D721Med (cell line): Measurements from ENCODE around the gene TMEM270.

Experiments
- DNase-seq: peaks from one replicate; pipeline ENCODE4 v3.0.0; 2011; ENCODE audit warnings: low spot score; ENCODE audit not compliant: insufficient read length
- FAIRE-seq: peaks from 2 replicates; lab custom pipeline; 2011; peaks lifted over from hg19 to GRCh38; lab: Jason Lieb, UNC
- TF ChIP-seq, protein P1 (sequence below): IDR thresholded peaks from 2 replicates; pipeline ENCODE4 v1.5.1; 2012; ENCODE audit warnings: mild to moderate bottlenecking, control low read depth; ENCODE audit not compliant: insufficient read depth; ENCODE audit errors: missing control alignments

The TMEM270 gene

DNA sequence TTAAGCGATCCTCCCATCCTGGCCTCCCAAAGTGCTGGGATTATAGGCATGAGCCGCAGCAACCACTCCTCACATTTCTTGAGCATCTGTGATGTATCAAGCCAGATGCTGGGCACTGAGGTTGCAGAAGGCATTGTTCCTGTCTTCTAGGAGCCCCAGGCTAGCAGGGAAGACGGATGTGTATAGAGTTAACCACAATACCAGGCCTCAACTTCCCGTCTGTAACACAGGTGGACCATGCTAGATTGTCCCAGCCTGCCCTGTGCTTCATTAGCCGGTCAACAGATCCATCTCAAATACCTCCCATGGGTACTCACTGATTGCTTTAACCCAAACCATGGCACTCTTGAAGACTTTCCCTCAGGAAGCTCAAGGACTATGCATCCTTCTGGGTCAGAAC lies 32.0 kb upstream of the TMEM270 start:
- TF ChIP-seq, protein P1, sequence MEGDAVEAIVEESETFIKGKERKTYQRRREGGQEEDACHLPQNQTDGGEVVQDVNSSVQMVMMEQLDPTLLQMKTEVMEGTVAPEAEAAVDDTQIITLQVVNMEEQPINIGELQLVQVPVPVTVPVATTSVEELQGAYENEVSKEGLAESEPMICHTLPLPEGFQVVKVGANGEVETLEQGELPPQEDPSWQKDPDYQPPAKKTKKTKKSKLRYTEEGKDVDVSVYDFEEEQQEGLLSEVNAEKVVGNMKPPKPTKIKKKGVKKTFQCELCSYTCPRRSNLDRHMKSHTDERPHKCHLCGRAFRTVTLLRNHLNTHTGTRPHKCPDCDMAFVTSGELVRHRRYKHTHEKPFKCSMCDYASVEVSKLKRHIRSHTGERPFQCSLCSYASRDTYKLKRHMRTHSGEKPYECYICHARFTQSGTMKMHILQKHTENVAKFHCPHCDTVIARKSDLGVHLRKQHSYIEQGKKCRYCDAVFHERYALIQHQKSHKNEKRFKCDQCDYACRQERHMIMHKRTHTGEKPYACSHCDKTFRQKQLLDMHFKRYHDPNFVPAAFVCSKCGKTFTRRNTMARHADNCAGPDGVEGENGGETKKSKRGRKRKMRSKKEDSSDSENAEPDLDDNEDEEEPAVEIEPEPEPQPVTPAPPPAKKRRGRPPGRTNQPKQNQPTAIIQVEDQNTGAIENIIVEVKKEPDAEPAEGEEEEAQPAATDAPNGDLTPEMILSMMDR = no peak
- no peak for FAIRE-seq
- DNase-seq = no peak

DNA sequence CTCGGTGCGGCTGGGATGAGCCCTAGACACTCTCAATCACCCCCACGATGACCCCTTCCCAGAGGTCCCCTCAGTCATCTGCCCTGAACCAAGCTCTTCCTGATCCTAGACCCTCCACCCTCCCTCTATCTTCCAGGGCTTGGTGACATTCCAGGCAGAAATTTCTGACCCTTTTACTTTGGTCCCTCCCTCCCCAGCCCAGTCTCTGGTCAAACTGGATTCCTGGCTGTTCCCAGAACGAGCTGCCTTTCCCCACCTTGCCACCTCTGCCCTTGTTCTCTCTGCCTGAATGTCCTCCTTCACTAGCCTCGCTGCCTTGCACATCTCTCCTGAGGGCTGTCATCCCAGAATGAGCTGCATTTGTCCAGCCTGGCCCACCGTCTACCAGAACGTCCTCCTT lies 31.5 kb upstream of the TMEM270 start:
- no peak for DNase-seq
- TF ChIP-seq, protein P1 = no peak
- FAIRE-seq = no peak

DNA sequence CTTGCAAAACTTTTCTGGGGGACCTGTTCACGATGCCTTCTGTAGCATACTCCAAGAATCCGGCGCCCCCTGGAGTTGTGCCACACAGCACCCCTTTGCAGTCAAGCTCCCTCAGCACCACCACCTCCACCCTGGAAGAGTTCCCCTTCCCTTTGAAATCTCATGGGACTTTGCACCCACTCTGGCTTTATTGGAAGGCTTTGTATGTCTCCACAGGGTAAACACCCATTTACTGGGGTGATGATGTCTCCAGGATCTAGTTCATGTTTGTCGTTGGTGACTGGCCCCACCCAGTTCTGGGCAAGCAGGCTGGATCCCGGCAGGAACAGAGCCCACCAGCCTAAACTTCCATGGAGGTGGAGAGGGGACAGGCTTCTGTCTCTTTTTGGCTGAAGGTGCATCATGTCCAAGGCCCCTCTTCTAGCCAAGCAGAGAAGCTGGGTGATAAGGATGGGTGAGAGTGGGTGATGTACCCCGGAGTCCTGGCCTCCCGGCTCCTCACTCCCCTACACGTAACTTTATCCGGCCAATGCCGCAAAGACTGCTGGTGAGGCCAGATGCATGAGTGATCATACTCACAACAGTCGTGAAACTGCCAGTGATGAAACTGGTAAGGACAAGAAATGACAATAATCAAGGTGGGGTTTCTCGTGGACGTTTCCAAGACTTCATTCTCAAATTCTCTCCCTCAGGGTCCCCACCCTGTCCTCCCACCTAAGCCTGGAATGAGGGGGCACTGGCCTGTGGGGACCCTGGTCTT lies 30.9 kb upstream of the TMEM270 start:
- no peak for FAIRE-seq
- no peak for DNase-seq
- TF ChIP-seq, protein P1 = no peak

DNA sequence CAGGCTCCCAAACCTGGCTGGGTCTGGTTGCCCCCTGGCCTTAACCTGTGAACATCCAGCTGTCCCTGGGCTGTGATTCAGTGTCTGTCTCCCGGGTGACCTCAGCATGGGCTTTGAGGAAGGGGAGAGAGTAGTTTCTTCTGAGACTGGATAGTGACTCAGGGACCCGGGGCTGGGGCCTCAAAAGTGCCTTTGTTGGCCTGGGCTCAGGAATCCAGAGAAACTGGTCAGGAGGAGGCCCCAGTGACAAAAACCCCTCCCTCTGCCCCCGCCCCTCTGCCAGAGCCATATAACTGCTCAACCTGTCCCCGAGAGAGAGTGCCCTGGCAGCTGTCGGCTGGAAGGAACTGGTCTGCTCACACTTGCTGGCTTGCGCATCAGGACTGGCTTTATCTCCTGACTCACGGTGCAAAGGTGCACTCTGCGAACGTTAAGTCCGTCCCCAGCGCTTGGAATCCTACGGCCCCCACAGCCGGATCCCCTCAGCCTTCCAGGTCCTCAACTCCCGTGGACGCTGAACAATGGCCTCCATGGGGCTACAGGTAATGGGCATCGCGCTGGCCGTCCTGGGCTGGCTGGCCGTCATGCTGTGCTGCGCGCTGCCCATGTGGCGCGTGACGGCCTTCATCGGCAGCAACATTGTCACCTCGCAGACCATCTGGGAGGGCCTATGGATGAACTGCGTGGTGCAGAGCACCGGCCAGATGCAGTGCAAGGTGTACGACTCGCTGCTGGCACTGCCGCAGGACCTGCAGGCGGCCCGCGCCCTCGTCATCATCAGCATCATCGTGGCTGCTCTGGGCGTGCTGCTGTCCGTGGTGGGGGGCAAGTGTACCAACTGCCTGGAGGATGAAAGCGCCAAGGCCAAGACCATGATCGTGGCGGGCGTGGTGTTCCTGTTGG lies 30.0 kb upstream of the TMEM270 start, which contains the start of gene CLDN4:
TSS of gene CLDN4 (plus strand) at position 316 of the 903 bp plus-strand sequence. CDS start at position 522, 206 bp downstream.
- FAIRE-seq (no peak), DNase-seq (no peak)
- TF ChIP-seq, protein P1 = no peak

DNA sequence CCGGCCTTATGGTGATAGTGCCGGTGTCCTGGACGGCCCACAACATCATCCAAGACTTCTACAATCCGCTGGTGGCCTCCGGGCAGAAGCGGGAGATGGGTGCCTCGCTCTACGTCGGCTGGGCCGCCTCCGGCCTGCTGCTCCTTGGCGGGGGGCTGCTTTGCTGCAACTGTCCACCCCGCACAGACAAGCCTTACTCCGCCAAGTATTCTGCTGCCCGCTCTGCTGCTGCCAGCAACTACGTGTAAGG lies 29.4 kb upstream of the TMEM270 start:
- FAIRE-seq (no peak), DNase-seq (no peak)
- TF ChIP-seq, protein P1 = no peak

DNA sequence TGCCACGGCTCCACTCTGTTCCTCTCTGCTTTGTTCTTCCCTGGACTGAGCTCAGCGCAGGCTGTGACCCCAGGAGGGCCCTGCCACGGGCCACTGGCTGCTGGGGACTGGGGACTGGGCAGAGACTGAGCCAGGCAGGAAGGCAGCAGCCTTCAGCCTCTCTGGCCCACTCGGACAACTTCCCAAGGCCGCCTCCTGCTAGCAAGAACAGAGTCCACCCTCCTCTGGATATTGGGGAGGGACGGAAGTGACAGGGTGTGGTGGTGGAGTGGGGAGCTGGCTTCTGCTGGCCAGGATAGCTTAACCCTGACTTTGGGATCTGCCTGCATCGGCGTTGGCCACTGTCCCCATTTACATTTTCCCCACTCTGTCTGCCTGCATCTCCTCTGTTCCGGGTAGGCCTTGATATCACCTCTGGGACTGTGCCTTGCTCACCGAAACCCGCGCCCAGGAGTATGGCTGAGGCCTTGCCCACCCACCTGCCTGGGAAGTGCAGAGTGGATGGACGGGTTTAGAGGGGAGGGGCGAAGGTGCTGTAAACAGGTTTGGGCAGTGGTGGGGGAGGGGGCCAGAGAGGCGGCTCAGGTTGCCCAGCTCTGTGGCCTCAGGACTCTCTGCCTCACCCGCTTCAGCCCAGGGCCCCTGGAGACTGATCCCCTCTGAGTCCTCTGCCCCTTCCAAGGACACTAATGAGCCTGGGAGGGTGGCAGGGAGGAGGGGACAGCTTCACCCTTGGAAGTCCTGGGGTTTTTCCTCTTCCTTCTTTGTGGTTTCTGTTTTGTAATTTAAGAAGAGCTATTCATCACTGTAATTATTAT lies 28.9 kb upstream of the TMEM270 start:
- FAIRE-seq (no peak), DNase-seq (no peak)
- TF ChIP-seq, protein P1 = no peak
